GM12891 (cell line): ENCODE data around the gene XRRA1.

ENCODE experiments used
- POLR2A ChIP-seq: IDR thresholded peaks from 2 replicates; pipeline ENCODE4 v1.6.1; 2011; ENCODE audit warnings: low read depth, low read length, control low read depth
- POLR2AphosphoS5 ChIP-seq: IDR thresholded peaks from 2 replicates; pipeline ENCODE4 v1.6.1; 2011; ENCODE audit warnings: low read depth, low read length, control low read depth
- TAF1 ChIP-seq: IDR thresholded peaks from 2 replicates; pipeline ENCODE4 v1.6.1; 2011; ENCODE audit warnings: low read depth, low read length, control low read depth

DNA sequence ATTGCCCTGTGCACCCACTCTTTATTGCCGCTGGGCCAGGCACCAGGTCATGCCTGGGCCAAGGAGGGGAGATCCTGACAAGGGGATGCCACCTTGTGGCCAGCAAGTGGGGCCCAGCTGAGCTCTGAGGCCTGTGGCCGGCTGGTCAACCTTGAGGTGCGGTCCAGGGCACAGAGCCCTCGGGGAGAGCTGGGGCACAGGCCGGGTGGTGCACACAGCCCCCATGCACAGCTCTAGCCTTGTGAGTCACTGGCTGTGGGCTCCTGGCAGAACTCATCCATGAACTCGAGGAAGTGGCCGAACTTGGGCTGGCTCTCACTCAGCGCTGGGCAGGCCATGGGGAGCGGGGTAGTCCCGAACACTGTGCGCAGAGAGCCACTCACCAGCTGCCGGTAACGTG is 105.9 kb downstream of the XRRA1 start:
- TF ChIP-seq POLR2AphosphoS5, result no peak
- no peak for TF ChIP-seq POLR2A
- TF ChIP-seq TAF1, result no peak
